Right lobe of liver (tissue), 6 donors: Measurements from ENCODE around the gene ZBED5. TPM values are rescaled to one million over a fixed set of nuclear protein-coding genes. Genes with fewer than 3 reads are reported as not detected.
"Not testable (repeated sequence)": the region's sequence is repeated elsewhere in the genome, so short reads cannot be mapped to it uniquely, and the experiment has no call there.

ENCODE experiments used
- ATAC-seq, 4 donors: fragments of 200-7000 bp; cut with Tn5 transposase; one replicate each; pipeline ENCODE4 v1.9.1; 2020; ENCODE audit warnings: mild to moderate bottlenecking in 4 of 4, moderate library complexity in 4 of 4
- DNase-seq, 3 donors: peaks; one replicate each; pipeline ENCODE4 v3.0.0-alpha.2; 2020
- H3K27ac ChIP-seq, 3 donors: fragments of 200-600 bp; one replicate each; pipeline ENCODE4 v1.8.0; 2022
- H3K27me3 ChIP-seq, 2 donors: fragments of 200-600 bp; one replicate each; pipeline ENCODE4 v1.8.0; 2022
- H3K36me3 ChIP-seq, 4 donors: fragments of 200-600 bp; sonication (generic) in 1 of 4; one replicate each; pipeline versions ENCODE4 v1.5.1 to v1.8.0; 2017 to 2022; ENCODE audit warnings: control low read depth in 1 of 4
- H3K4me1 ChIP-seq, 4 donors: fragments of 200-600 bp; sonication (generic) in 1 of 4; one replicate each; pipeline versions ENCODE4 v1.5.1 to v1.8.0; 2017 to 2022; ENCODE audit warnings: control low read depth in 1 of 4
- H3K4me3 ChIP-seq, 3 donors: fragments of 200-600 bp; one replicate each; pipeline ENCODE4 v1.8.0; 2022
- H3K9me3 ChIP-seq, 4 donors: fragments of 200-600 bp; sonication (generic) in 1 of 4; one replicate each; pipeline versions ENCODE4 v1.5.1 to v1.8.0; 2017 to 2022; ENCODE audit warnings: control low read depth in 1 of 4
- CTCF ChIP-seq, 4 donors: fragments of 200-600 bp in 3 of 4; fragments of 450-650 bp in 1 of 4; IDR thresholded peaks; one replicate each; pipeline versions ENCODE4 v1.5.1 to v1.8.0; 2016 to 2022; ENCODE audit warnings: antibody characterized with exemption in 4 of 4, mild to moderate bottlenecking in 2 of 4
- POLR2A ChIP-seq: fragments of 450-650 bp; IDR thresholded peaks from one replicate; pipeline ENCODE4 v1.6.1; 2017; ENCODE audit warnings: antibody characterized with exemption, mild to moderate bottlenecking
- WGBS: methylation state at CpG from one replicate; pipeline ENCODE4 v1.1.6; 2018; ENCODE audit warnings: low coverage, low lambda C conversion rate; ENCODE audit not compliant: insufficient coverage; ENCODE audit errors: missing lambda C conversion rate; 5-methylcytosine and 5-hydroxymethylcytosine counted together
- intact Hi-C, 2 donors: fragments of 100-400 bp; cut with DNase I; formaldehyde crosslinking; loops; one replicate each; pipeline versions ENCODE4 v1.11.2 to v1.14.1; 2022
- total RNA-seq, 6 experiments: library from RNA; depleted of rRNA in 2 of 6; stranded (reverse); fragments of >200 nt in 2 of 6; fragmentation: NEBNext Ultra II Directional in 3 of 6; extraction: Animal tissue kit (Norgen Biotek cat#: 25700) in 3 of 6; gene quantifications; one replicate each; pipeline versions ENCODE4 v1.1.0 to v1.2.4, GENCODE V29; 2016 to 2023
- donor health status: DM: no; HTN: yes; CAD: no.
- donor health status: DM: no; HTN: no; CAD: no.
- donor health status: DM: no; HTN: no; CAD: no.
- donor health status: DM: no; HTN: yes; CAD: no.
- donor health status: DM: no; HTN: yes; CAD: no.

ZBED5 gene
- total RNA-seq, 6 experiments from 2014 or later = 7.0 to 11.7 (median 8.7) TPM

- Histone ChIP-seq H3K27ac (no peak overlapping the region), H3K27me3 (no peaks in the 10 kb centered on the region), H3K4me3 (no peak overlapping the region), H3K9me3 (no peaks in the 10 kb centered on the region), H3K36me3 (no peaks in the 10 kb centered on the region), H3K4me1 (no peaks in the 10 kb centered on the region)
- DNase-seq = no peak
- intact Hi-C loops = no loop called here
- TF ChIP-seq CTCF (IDR thresholded peaks at IDR 0.05) (no peak), POLR2A (no peak)
- ATAC-seq = no peak
Observed at GRCh38 chr11:10838083-10838482, 19.8 kb downstream of the ZBED5 start.

- H3K27ac ChIP-seq, H3K4me3 ChIP-seq, H3K9me3 ChIP-seq, H3K36me3 ChIP-seq, H3K27me3 ChIP-seq, ATAC-seq, DNase-seq, intact Hi-C loops, H3K4me1 ChIP-seq: not testable (repeated sequence)
- WGBS = 74% methylated on average over 4 of the region's 4 CpGs
Observed at GRCh38 chr11:10836884-10837283, 21.0 kb downstream of the ZBED5 start.

GRCh38 chr11:10829139-10829538 is 28.7 kb downstream of the ZBED5 start:
- intact Hi-C loops = no loop called here
- DNase-seq = no peak
- TF ChIP-seq POLR2A (no peak), CTCF (IDR thresholded peaks at IDR 0.05) (no peak)

GRCh38 chr11:10828402-10828801 is 29.5 kb downstream of the ZBED5 start:
- TF ChIP-seq CTCF (IDR thresholded peaks at IDR 0.05) = no peak
- no peak for TF ChIP-seq POLR2A
- DNase-seq = no peak
- no peak overlapping the region for H3K4me3 ChIP-seq
- no peak overlapping the region for H3K27ac ChIP-seq
- ATAC-seq = no peak
- H3K4me1 ChIP-seq = no peaks in the 10 kb centered on the region
- intact Hi-C loops = no loop called here
- no peaks in the 10 kb centered on the region for H3K27me3 ChIP-seq
- H3K36me3 ChIP-seq = no peaks in the 10 kb centered on the region
- H3K9me3 ChIP-seq = no peaks in the 10 kb centered on the region
- WGBS = 82% methylated on average over 1 of the region's 2 CpGs

More at GRCh38 chr11:10829139-10829538, 28.7 kb downstream of the ZBED5 start:
- Histone ChIP-seq H3K27me3 (no peaks in the 10 kb centered on the region), H3K9me3 (no peaks in the 10 kb centered on the region), H3K36me3 (no peaks in the 10 kb centered on the region), H3K4me3 (no peak overlapping the region), H3K4me1 (no peaks in the 10 kb centered on the region), H3K27ac (no peak overlapping the region)
- ATAC-seq = peak in 1 of 4 donors; percentile 22
- WGBS = 86% methylated on average over 3 of the region's 4 CpGs

- WGBS = 38% methylated on average over 1 of the region's 3 CpGs
- Histone ChIP-seq H3K36me3 (no peaks in the 10 kb centered on the region), H3K27ac (no peak overlapping the region), H3K9me3 (no peaks in the 10 kb centered on the region), H3K27me3 (no peaks in the 10 kb centered on the region), H3K4me3 (no peak overlapping the region), H3K4me1 (no peaks in the 10 kb centered on the region)
- DNase-seq (no peak), ATAC-seq (no peak)
- no peak for TF ChIP-seq CTCF (IDR thresholded peaks at IDR 0.05)
- TF ChIP-seq POLR2A = no peak
- intact Hi-C loops = no loop called here
Observed at GRCh38 chr11:10824888-10825287, 33.0 kb downstream of the ZBED5 start.
